ENCODE data around the gene EXD3. TPM values are rescaled to one million over a fixed set of nuclear protein-coding genes. Genes with fewer than 3 reads are reported as not detected.
A peak's percentile ranks its signal among the peaks of the same experiment; 100 is the strongest.

The EXD3 gene
- total and polyA plus RNA-seq, 2 of the 13 experiments (the other 11 are each of a cell fraction or from before 2014, with no cell fraction given) = 2.7 to 4.8 TPM

- H3K9me3 ChIP-seq (ENCODE audit: low read length) = no peaks in the 10 kb centered on the region
- ATAC-seq = peak; percentile 38
- POLR2A ChIA-PET = interaction anchor here (3.3 kb wide), 1 partner anchor 22 kb away, joined by 12 read pairs; the partner anchor contains the start of genes EXD3 and NOXA1
- no TSS peak for BruUV-seq (replicated peaks)
- peaks cover 0 to 13% of the 10 kb centered on the region in 2 experiments; a peak in 3 of 5 replicates for H3K36me3 ChIP-seq (replicated peaks in 1 of 2; ENCODE audit: control insufficient read depth in 1 of 2, insufficient read depth in 2 of 2, low read length in 2 of 2)
- no peak overlapping the region for H3K9ac ChIP-seq (ENCODE audit: insufficient read depth, low read depth, low read length)
- no peak overlapping the region; the same call in 1 of the 2 replicates for H3K4me2 ChIP-seq (ENCODE audit: low read depth, low read length)
- DNase-seq (ENCODE audit: low spot score) = peak; percentile 57
- no peak overlapping the region for H2AFZ ChIP-seq (ENCODE audit: low read length)
- 3% methylated on average over 9 of the region's 14 CpGs for WGBS (ENCODE audit: low lambda C conversion rate)
- H3K27ac ChIP-seq (ENCODE audit: extremely low read length, insufficient read depth, low read length) = no peak overlapping the region
- H3K79me2 ChIP-seq (ENCODE audit: insufficient read depth, low read length) = no peaks in the 10 kb centered on the region
- CTCF ChIA-PET (ENCODE audit: low intra/inter-chr PET ratio, low total read pairs) = interaction anchor here (1.4 to 2.5 kb wide), 2 partner anchors 22 to 158 kb away, joined by 6 to 23 read pairs; partner anchors contain the start of genes EXD3 and NOXA1
- intact Hi-C loops (cut with micrococcal nuclease; ENCODE audit: unreplicated experiment) (loop anchor here (1.0 to 5.0 kb wide), 2 partner anchors 22 to 158 kb away; partner anchors contain the start of genes EXD3 and NOXA1), in situ Hi-C loops (cut with HindIII; ENCODE audit: extremely low pct_ligation_motif_present, low pct_unique_long_range_greater_than_20kb) (no loop called here)
- peak; percentile 62 for FAIRE-seq
- H4K20me1 ChIP-seq (ENCODE audit: insufficient read depth, low read length) = peaks cover 7% of the 10 kb centered on the region; the same call in 1 of the 2 replicates
- H3K27me3 ChIP-seq (ENCODE audit: control insufficient read depth in 1 of 2, insufficient read depth in 2 of 2, low read length in 2 of 2) = no peaks in the 10 kb centered on the region
- peaks cover 25% of the 10 kb centered on the region for H3K4me1 ChIP-seq (ENCODE audit: insufficient read depth, low read length)
- H3K4me3 ChIP-seq (replicated peaks in 1 of 3; ENCODE audit: insufficient read depth in 1 of 3, low read depth in 2 of 3, low read length in 3 of 3) = no peak overlapping the region
- TF ChIP-seq NCOA5 (CRISPR knock-in tag; IDR thresholded peaks at IDR 0.05) (no peak), LRRFIP1 (CRISPR knock-in tag; conservative IDR thresholded peaks at IDR 0.05) (no peak), EEA1 (CRISPR knock-in tag; IDR thresholded peaks at IDR 0.05; ENCODE audit: borderline replicate concordance) (0 out of 2 replicates have a peak, but pooled peaks have one; percentile 15), BCL3 (CRISPR knock-in tag; IDR thresholded peaks at IDR 0.05) (no peak), SMAD1 (CRISPR knock-in tag; IDR thresholded peaks at IDR 0.05; ENCODE audit: borderline replicate concordance, low read depth) (0 out of 2 replicates have a peak, but pooled peaks have one; percentile 13), RXRA (CRISPR knock-in tag; IDR thresholded peaks at IDR 0.05) (peak; percentile 26; the same call in 1 of the 2 replicates)
- TF ChIP-seq, protein P1, sequence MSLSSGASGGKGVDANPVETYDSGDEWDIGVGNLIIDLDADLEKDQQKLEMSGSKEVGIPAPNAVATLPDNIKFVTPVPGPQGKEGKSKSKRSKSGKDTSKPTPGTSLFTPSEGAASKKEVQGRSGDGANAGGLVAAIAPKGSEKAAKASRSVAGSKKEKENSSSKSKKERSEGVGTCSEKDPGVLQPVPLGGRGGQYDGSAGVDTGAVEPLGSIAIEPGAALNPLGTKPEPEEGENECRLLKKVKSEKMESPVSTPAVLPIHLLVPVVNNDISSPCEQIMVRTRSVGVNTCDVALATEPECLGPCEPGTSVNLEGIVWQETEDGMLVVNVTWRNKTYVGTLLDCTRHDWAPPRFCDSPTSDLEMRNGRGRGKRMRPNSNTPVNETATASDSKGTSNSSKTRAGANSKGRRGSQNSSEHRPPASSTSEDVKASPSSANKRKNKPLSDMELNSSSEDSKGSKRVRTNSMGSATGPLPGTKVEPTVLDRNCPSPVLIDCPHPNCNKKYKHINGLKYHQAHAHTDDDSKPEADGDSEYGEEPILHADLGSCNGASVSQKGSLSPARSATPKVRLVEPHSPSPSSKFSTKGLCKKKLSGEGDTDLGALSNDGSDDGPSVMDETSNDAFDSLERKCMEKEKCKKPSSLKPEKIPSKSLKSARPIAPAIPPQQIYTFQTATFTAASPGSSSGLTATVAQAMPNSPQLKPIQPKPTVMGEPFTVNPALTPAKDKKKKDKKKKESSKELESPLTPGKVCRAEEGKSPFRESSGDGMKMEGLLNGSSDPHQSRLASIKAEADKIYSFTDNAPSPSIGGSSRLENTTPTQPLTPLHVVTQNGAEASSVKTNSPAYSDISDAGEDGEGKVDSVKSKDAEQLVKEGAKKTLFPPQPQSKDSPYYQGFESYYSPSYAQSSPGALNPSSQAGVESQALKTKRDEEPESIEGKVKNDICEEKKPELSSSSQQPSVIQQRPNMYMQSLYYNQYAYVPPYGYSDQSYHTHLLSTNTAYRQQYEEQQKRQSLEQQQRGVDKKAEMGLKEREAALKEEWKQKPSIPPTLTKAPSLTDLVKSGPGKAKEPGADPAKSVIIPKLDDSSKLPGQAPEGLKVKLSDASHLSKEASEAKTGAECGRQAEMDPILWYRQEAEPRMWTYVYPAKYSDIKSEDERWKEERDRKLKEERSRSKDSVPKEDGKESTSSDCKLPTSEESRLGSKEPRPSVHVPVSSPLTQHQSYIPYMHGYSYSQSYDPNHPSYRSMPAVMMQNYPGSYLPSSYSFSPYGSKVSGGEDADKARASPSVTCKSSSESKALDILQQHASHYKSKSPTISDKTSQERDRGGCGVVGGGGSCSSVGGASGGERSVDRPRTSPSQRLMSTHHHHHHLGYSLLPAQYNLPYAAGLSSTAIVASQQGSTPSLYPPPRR (CRISPR knock-in tag; IDR thresholded peaks at IDR 0.05; ENCODE audit: borderline replicate concordance) = peak; percentile 39; the same call in 1 of the 2 replicates
Measured at GRCh38 chr9:137445275-137445807, 22.4 kb upstream of the EXD3 start.
